GM19452 (cell line): ENCODE results near the gene CHD5.

Experiments used
- ATAC-seq: cut with Tn5 transposase; IDR thresholded peaks from one replicate; pipeline ENCODE4 v1.9.1; 2021; ENCODE audit not compliant: unreplicated experiment

Gene CHD5

DNA sequence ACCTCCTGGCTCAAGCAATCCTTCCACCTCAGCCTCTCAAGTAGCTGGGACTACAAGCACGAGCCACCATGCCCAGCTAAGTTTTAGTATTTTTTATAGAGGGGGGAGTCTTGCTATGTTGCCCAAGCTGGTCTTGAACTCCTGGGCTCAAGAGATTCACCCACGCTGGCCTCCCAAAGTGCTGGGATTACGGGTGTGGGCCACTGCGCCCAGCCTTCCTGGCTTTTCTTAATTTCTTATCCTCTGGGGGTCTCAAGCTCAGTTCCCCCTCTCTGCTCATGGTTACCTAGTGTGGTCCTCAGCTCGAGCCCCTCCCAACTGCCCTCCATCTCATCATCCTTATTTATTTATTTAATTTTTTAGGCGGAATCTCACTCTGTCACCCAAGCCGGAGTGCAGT lies 22.1 kb upstream of the CHD5 start:
- ATAC-seq, result no peak

DNA sequence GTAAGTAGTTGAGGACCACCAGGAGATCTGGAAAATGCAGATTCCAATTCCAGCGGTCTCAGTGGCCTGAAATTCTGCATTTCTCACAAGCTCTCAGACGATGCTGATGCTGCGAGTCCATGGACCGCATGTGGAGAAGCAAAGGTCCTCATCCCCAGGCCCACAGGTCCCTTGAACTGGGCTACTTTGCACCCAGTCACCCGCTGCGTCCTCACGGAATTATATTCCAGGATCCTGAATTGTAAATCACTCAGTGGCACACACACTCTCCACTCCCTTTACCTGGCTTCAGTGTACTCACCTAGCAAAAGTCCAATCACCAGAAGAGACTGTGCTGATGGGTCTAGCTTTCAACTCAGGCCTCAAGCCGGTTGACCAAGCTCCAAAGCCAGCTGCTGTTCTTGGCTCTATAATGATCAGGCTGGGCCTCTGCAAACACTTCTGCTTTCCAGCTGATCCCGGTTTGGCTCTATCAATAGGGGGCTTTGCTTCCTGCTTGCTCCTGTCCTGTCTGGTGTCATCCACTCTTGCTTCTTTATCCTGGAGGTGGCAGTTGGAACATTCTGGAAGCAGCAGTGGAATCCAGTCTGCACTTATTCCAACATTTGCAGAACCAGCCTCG lies 20.2 kb upstream of the CHD5 start:
- ATAC-seq, result no peak

DNA sequence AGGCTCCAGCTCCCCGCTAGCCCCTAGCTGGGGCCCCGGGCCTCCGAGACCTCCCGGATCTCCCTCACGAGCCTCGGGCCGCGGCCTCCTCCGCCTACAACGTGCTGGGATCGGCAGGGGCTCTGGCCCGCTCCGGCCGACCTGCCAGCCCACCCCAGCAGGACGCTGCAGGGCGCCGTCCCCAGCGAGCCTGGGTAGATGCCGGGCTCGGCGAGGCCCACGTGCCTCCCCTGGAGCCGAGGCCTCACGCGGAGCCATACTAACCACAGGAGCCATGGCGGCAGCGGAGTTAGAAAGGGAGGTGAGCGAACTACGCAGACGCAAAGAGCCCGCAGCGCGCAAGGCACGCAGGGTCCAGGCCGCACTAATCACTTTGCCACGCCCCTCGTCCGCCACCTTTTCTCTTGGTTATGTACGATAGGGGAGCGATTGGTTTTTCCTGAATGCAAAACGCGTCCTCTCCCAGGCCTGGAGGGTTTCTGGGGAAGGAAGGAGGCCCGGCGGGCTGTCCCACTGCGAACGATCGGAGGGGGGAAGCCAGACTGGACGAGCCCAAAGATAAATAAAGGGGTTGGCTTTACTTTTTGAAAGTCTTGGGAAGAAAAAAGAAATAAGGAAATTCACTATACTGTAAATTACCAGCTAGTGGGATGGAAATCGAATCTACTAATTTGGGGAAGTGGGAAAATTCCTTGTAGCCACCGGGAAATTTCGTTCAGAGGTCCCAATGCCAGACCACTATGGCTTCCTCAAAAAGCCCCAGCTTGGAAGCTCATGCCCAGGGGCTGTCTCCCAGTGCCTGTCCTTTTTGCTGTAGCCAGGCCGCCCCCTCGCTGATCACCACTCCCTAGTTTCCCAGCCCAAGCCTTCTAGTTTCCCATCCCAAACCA lies 19.4 kb upstream of the CHD5 start, which contains the start of gene RPL22:
TSS of gene RPL22 (minus strand) at position 298 of the 890 bp plus-strand sequence. CDS start at position 276, 22 bp downstream.
- peak; percentile 96 for ATAC-seq

DNA sequence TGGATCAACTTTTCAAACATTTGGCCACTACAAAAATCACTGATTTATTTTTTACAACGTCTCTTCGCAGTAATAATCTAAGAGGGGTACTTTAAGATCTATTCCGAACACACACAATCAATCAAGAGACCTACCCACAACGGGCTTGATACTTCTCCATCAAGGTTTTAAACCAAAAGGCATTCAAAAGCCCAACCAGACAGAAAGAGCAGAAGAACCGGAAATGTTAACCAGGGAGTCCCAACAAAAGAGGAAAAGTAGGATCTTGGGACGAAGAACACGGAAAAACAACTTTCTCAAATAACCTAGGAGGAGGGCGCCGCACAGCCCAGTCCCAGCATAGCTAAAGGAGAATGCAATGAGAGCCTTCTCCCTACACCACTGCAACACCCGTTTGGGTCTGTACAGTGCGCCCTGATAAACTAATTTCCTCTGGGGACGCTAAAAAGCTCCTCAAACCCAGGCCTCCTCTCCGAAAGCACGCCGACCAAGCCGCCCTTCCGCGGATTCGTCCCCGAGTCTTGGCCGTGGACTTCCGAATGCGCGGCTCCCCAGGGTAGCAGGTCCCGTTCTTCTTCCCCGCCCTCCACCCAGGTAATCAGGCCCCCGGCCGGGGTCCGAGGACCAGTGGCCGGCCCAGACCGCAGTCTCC lies 18.7 kb upstream of the CHD5 start:
- peak; percentile 22 for ATAC-seq

DNA sequence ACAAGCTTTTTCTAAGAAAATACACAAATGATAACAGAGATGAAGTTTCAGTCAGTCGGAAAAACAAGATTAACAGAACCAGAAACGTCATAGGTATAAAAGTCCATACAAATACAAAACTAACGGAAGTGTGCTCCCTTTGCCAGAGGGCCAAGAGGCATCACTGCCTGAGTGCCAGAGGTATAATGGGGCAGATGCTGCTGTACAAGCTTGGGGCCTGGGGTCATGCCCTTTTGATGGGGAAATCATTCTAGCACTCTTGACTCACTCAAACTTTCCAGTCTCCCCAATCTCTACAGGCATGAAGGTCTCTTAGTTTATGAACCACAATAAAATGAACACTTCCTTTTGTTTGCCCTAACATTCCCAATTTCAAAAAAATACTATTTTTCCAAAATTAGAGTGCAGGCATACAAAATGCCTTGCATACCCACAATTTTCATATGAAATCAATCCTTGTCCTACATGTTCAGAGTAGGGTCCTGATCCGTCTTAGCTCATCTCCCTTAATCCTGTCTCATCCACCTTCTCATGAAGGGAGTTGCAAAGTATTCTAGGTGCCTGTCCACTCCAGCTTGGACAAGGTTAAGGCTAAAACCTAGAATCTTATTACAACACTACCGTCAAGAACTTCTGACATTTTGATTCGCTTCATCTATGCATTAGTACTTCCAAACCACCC lies 17.8 kb upstream of the CHD5 start:
- no peak for ATAC-seq

DNA sequence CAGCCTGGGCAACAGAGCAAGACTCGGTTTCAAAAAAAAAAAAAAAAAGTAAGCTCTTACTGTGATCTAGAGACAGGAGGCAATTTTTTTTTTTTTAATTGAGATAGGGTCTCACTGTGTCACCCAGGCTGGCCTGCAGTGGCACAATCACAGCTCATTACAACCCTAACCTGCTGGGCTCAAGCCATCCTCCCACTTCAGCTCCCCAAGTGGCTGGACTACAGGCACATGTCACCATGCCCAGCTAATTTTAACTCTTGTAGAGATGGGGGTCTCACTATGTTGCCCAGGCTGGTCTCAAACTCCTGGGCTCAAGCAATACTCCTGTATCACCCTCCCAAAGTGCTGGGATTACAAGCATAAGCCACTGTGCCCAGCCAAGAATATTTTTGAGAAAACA lies 11.8 kb upstream of the CHD5 start:
- no peak for ATAC-seq

DNA sequence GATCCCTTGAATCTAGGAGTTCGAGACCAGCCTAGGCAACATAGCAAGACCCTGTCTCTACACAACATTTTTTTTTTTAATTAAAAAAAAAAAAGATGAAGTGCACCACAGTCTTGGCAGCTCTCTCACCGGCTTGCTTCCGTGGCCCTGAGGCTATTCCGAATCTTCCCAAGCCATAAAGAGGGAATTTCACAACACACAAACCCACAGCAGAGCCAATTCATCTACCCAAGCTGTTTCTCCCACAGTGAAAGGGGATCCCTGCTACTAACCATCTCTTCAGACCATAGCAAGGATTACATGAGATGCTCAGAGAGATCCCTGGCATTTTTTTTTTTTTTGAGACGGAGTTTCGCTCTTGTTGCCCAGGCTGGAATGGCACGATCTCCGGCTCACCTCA lies 8.3 kb upstream of the CHD5 start:
- no peak for ATAC-seq

DNA sequence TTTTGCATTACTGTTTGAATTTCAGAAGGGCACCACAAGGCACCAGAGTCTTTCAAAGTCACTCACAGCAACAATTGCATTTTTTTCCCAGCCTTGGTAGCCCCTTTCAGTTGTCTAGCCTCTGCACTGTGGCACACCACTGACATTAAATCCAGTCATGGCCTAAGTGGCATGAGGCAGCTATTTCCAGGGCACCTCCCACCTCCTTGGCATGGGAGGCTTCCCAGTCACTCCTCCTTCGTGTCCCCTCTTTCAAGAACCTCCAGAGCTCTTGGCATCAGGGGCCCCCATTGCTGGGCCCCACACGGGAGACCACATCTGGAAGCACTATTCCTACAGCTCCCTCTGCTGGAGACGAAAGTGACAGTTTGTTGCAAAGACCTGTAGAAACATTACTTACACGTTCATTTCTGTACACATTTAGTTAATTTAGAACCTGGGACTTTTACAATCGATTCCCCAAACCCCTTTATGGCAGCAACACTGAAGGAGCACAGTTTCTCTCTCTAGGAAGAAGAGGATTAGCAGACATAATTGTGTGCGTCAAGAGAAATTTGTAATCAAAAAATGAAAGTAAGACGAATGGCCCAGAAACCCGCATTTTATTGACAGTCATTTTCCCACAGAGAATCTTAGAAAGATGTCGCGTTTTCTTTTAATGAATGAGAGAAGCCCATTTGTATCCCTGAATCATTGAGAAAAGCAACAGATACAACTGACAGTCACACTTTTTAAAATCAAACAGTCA lies 5.7 kb upstream of the CHD5 start:
- no peak for ATAC-seq

DNA sequence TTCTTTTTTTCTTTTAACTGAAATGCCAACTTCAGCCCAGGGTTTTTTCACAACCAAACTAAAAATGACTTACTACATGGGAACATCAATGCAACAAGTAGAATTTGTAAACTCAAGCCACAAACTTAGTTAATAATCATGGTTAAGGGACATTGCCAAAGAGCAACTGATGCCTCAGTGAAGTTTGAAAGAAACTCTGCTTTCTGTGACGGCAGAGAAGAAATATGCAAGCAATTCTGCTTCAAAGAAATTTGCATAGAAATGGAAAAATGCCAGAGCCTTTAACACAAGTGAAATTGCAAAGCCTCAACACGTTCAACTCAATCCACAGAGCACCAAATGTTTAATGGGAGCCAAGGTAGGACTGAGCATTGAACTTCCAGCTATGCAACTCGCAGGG lies 5.0 kb upstream of the CHD5 start:
- ATAC-seq, result no peak

DNA sequence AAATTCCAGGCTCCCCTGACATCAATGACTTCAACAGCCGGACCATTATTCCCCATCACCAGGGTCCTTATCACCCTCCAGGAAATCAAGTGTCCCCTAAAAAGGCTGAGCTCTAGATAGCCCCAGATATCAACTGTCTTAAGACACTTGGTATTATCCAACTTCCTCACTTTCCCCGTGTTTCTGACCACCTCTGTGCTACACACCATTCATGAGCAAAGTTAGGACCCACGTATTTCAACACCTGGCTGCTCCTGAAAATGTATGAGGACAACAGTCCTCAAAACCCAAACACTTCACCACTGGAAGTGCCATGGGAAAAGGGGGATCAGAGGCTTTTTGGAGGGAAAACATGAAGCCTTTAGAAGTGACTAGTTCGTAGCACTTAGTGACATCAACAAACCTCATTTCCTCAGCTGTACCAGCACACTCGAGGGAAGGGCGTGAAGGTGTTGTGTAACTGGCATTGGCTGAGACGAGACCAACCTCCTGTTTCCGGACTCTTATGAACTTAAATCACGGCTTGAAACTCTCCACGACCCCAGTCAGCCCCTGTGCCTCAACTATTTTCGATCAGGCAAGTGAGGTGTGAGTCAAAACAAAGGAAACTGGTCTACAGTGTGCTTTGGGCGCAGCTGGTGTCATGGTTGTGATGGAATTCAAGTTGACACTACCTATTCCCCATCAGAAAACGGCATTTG lies 4.1 kb upstream of the CHD5 start:
- ATAC-seq, result no peak

DNA sequence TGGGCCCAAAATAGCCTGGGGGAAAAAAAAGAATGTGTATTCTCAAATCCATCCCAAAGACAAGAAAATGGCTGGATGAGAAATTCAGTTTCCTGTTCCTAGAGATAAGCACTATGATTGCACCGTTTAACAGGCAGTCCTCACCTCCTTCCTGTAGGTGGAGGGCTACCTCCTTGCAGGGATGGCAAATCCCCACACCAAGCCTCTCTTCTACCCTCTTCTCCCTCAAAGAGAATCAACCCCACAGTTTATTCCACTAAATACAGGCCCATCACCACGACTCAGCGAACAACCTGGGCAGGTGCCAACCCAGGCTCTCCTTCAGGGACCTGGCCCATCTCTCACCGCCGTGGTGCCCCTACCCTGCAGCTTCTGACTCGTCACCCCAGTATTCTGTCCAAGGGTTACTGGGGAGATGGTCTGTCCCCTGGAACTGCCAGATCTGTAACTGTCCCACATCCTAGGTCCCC lies 3.4 kb upstream of the CHD5 start:
- ATAC-seq, result no peak

DNA sequence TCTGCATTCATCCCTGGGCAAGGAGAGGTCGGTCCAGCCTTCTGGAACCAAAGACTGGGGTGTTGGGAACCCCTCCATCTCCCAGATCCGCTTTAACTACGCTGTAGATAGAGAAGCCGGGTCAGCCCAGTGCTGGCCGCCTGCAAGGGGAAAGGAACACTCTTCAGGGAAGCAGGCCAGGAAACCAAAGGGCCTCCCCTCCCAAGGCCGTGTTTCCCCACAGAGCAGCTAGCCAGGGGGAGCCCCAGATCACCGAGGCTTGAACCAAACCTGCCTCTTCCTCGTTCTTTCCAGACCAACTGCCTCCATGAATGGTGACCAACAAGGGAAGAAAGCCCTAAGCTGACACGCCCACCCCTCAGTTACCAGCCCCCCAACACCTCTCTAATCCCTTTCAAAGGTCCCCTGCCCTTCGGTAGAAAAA lies 1.2 kb upstream of the CHD5 start:
- ATAC-seq, result no peak

DNA sequence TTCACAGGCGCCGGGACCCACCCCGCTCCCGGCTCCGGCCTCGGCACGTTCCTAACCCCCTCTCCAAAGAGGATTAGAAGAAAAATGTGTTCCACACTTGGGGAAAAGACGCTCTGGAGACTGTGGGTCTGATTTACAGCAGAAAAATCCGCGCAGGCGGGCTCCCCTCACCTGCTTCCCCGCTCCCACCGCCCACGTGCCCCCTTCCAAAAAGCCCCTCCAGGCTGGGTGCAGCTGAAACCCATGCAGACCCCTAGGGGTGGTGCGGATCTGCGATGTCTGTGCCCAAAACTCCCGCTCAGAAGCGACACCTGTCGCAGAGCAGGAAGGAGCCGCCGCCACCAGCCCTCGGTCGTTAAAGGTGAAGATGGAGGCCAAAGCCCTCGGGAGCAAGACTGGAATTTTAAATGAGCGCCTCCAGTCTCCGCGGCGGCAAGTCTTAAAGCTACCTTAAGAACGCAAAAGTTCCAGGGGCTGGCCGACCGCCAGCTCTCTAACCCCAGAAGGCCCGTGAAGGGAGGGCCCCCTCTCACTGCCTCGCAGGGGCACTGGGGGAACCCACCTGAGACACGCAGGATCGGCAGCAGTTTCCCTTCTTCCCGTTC lies 688 bp upstream of the CHD5 start:
- no peak for ATAC-seq

DNA sequence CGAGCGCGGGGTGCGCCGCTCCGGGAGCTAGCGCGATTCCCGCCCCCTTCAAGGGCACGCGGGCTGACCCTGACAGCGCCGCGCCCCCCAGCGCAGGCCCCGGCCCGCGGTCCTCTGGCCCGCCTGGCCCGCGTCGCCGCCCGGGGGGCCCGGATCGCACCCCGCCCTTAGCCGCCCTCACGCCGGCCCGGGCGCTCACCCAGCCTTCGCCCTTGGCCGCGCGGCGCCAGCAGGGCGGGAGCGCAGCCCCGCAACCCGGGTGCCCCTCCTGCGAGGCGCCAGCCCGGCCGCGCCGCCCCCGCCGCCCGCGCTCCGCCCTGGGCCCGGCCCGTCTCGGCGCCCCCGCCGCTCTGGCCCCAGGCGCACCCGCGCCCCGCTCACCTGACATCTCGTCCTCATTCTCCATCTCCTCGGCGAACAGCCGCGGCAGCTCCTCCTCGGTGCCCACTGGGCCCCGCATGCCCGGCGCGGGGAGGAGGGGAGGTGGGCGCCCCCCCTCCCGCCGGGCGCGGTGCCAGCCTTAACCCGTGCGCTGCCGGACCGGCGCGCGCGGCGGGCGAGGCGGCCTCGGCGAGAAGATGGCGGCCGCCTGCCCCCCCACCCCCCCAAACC lies 451 bp downstream of the CHD5 start:
- ATAC-seq, result no peak

DNA sequence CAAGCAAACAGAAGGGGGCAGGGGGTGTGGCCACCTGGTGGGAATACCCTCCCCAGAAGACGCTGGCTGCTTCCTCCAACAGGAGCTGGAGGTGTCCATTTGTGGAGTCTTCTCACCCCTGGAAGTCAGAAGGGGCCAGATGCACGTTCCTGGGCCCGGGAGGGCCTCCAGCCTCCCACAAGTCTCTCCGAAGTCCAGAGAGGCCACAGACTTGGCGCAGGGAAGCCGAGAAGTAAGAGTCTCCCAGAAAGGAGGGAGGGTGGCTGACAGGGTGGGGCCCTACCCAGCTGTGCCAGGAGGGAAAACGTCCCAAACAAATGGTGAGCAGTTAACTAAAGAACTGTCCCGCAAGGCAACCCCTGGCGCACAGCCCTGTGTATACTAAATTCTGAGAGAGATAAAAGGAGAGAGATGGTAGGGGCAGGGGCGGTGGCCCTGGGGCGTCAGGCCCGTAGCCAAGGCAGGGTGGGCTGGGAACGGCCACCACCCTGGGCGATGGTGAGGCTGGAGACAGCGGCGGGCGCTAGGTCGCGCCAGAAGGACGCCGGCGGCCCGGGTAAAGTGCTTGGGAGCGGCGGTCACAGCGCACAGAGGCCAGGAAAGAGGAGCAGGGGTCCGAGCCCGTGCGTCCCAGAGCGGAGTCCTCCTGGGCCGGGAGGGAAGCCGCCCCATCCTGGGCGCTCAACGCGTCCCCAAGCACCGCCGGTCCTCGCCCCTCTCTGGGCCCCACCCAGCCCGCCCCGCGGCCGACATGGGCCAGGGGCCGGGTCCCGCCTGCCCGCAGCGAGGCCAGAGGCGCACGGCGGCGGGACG lies 1.2 kb downstream of the CHD5 start:
- ATAC-seq, result no peak

DNA sequence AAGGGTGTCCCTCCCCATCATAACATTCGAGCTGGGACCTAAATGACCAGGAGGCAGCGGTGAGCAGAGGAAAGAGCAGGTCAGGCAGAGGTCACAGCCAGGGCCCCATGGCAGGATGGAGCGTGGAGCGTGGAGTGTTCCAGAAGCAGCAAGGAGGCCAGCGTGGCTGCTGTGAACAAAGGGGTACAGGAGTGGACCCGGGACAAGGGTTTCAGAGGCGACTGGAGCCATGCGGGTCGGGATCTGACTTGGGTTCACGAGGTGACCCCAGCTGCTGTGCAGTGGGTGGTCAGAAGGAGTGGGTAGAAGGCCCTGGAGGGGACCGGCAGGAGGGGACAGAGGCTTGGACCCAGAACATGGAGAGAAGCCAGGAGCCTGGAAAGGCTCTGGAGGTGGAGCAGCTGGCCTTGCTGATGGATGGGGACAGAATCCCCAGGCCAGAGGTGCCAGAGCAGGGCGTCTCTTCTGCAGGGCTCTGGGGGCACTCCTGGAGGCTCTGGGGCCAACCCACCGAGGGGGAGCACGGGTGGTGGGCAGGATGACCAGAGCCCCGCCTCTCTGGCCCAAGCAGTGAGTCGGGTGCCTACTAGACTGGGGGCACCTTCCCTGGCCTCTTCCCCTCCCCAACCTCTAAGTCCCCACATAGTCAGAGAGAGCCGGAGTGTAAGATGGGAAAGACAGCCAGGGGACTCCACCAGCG lies 2.3 kb downstream of the CHD5 start:
- no peak for ATAC-seq

DNA sequence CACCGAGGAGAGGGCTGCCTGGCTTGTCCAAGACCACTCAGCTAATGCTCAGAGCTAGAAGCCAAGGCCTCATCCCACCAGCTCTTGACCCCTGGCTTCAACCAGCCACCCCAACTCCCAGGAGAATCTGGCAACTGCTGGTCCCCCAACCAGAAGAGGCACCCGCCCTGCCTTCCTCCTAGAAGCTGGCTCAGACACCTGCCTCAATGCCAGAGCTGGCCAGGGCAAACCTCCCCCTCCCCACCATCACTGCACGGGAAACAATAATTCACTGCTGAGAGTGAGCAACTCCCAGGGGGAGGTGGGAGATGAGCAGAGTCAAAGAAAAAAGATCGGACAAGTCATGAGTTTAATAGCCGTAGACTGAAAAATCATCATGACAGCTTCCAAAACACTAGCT lies 3.3 kb downstream of the CHD5 start:
- ATAC-seq, result no peak

DNA sequence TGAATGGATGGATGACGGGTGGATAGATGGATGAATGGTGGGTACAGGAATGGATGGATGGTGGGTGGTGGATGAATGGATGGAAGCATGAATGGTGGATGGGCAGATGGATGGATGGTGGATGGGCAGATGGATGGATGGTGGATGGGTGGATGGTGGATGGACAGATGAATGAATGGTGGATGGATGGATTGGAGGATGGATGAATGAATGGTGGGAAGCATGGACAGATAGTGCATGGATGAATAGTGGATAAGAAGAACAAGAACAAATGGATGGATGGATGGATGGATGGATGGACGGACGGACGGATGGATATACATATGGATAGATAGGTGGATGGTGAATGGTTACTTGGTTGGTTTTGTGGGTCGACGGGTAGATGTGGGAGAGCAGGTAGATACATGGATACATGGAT lies 4.7 kb downstream of the CHD5 start:
- no peak for ATAC-seq
